Suprapubic skin (tissue), 4 donors: ENCODE results near the gene CNOT4.

ENCODE experiments used
- CTCF ChIP-seq, 2 donors: fragments of 200-600 bp in 1 of 2; fragments of 450-650 bp in 1 of 2; sonication (generic) in 1 of 2; IDR thresholded peaks; one replicate each; pipeline ENCODE4 v1.5.1; 2016 to 2019; ENCODE audit warnings: antibody characterized with exemption in 2 of 2, mild to moderate bottlenecking in 1 of 2, moderate library complexity in 1 of 2
- EP300 ChIP-seq: sonication (generic); formaldehyde crosslinking; IDR thresholded peaks from one replicate; pipeline ENCODE4 v1.6.1; 2017; ENCODE audit warnings: antibody characterized with exemption
- POLR2A ChIP-seq, 2 donors: fragments of 450-650 bp; IDR thresholded peaks; one replicate each; pipeline ENCODE4 v1.6.1; 2017; ENCODE audit warnings: antibody characterized with exemption in 2 of 2, mild to moderate bottlenecking in 2 of 2, moderate library complexity in 2 of 2
- POLR2AphosphoS5 ChIP-seq, 3 donors: sonication (generic); formaldehyde crosslinking; IDR thresholded peaks; one replicate each; pipeline ENCODE4 v1.6.1; 2017; ENCODE audit warnings: antibody characterized with exemption in 3 of 3

GRCh38 chr7:135333200-135333599, 176.7 kb downstream of the CNOT4 start:
- TF ChIP-seq POLR2AphosphoS5 (IDR thresholded peaks at IDR 0.05) (no peak), CTCF (IDR thresholded peaks at IDR 0.05) (no peak), EP300 (no peak), POLR2A (IDR thresholded peaks at IDR 0.05) (no peak)
